Kidney (tissue), 22 donors: ENCODE results near the gene CNBP. TPM values are rescaled to one million over a fixed set of nuclear protein-coding genes. Genes with fewer than 3 reads are reported as not detected.

ENCODE experiments used
- DNase-seq, 5 donors: peaks; one replicate each; pipeline ENCODE4 v3.0.0-alpha.2; 2013 to 2020
- FAIRE-seq: peaks from 2 replicates; lab custom pipeline; 2012; peaks lifted over from hg19 to GRCh38; lab: Jason Lieb, UNC
- H3K27ac ChIP-seq, 2 donors: one replicate each; pipeline ENCODE4 v1.7.0; 2013; ENCODE audit warnings: low read depth in 2 of 2, low read length in 2 of 2, inconsistent platforms in 1 of 2
- H3K27me3 ChIP-seq: one replicate; pipeline ENCODE4 v1.7.1; 2013; ENCODE audit warnings: low read length, inconsistent platforms; ENCODE audit not compliant: control insufficient read depth, insufficient read depth
- H3K36me3 ChIP-seq, 3 donors: one replicate each; pipeline versions ENCODE4 v1.7.0 to v1.7.1; 2013; ENCODE audit warnings: low read length in 3 of 3, control low read depth in 1 of 3, inconsistent platforms in 1 of 3; ENCODE audit not compliant: insufficient read depth in 3 of 3, control insufficient read depth in 2 of 3
- H3K4me1 ChIP-seq, 3 donors: one replicate each; pipeline versions ENCODE4 v1.7.0 to v1.7.1; 2013; ENCODE audit warnings: low read length in 3 of 3, inconsistent platforms in 1 of 3, low read depth in 1 of 3; ENCODE audit not compliant: control insufficient read depth in 2 of 3, insufficient read depth in 2 of 3
- H3K4me3 ChIP-seq, 3 donors: one replicate each; pipeline versions ENCODE4 v1.7.0 to v1.8.1; 2013; ENCODE audit warnings: low read length in 3 of 3, control low read depth in 1 of 3, inconsistent platforms in 1 of 3
- H3K9ac ChIP-seq, 3 donors: one replicate each; pipeline versions ENCODE4 v1.7.0 to v1.7.1; 2013; ENCODE audit warnings: low read length in 3 of 3, control low read depth in 1 of 3, inconsistent platforms in 1 of 3
- H3K9me3 ChIP-seq, 3 donors: one replicate each; pipeline versions ENCODE4 v1.7.0 to v1.7.1; 2013; ENCODE audit warnings: low read length in 3 of 3, control low read depth in 1 of 3, inconsistent platforms in 1 of 3; ENCODE audit not compliant: control insufficient read depth in 2 of 3, insufficient read depth in 1 of 3
- CTCF ChIP-seq: IDR thresholded peaks from 3 replicates; pipeline ENCODE4 v1.5.1; 2012; ENCODE audit warnings: mild to moderate bottlenecking, moderate library complexity, borderline replicate concordance; ENCODE audit not compliant: insufficient read depth; ENCODE audit errors: extremely low read depth
- intact Hi-C: fragments of 100-400 bp; cut with DNase I; formaldehyde crosslinking; loops from one replicate; pipeline ENCODE4 v1.11.1; 2022
- long read RNA-seq, 10 donors: library from polyadenylated mRNA in 1 of 10; unstranded in 1 of 10; transcript quantifications; one replicate each; pipeline ENCODE4 v2.0.0 and lab custom pipeline, GENCODE V29; 2021 to 2026
- polyA plus RNA-seq: library from polyadenylated mRNA; stranded (reverse); fragments of 350-450 nt; fragmentation: Illumina TruSeq; extraction: RNeasy Lipid Tissue Mini Kit (QIAGEN cat#74804); gene quantifications from one replicate; pipeline ENCODE4 v1.2.3, GENCODE V29; 2014; ENCODE audit warnings: low read depth, low replicate concordance; ENCODE audit not compliant: insufficient read depth
- total RNA-seq: library from RNA; stranded (reverse); fragmentation: NEBNext Ultra II Directional; extraction: Animal tissue kit (Norgen Biotek cat#: 25700); gene quantifications from one replicate; pipeline ENCODE4 v1.2.1, GENCODE V29; 2021
- donor health status: control.
- donor health status: control.
- donor health status: control.
- donor health status: control.
- donor health status: control.
- donor health status: DM: yes; HTN: yes; CAD: no.
- donor health status: Normal renal cell carcinoma (clear cell type).

Gene CNBP
- total RNA-seq (309 TPM), polyA plus RNA-seq (267 TPM)
- long read RNA-seq, donor 1, transcript CNBP-207 (5 exons, 1,626 nt) = minor isoform, 44 of 125 reads
- long read RNA-seq, donor 1, transcript CNBP-204 (5 exons, 1,641 nt) = minor isoform, 10 of 125 reads
- long read RNA-seq, donor 1, transcript CNBP-201 (5 exons, 1,664 nt) = major isoform, 47 of 125 reads
- long read RNA-seq, donor 1, partial matches to known transcripts = 9 of 125 reads
- long read RNA-seq, donor 1, other reads (novel, unspliced or antisense) = 9 of 125 reads
- long read RNA-seq, donor 2, transcript CNBP-201 (5 exons, 1,664 nt) = major isoform, 59 of 157 reads
- long read RNA-seq, donor 2, transcript CNBP-207 (5 exons, 1,626 nt) = minor isoform, 55 of 157 reads
- long read RNA-seq, donor 2, transcript CNBP-204 (5 exons, 1,641 nt) = minor isoform, 12 of 157 reads
- long read RNA-seq, donor 2, partial matches to known transcripts = 0 of 157 reads
- long read RNA-seq, donor 2, other reads (novel, unspliced or antisense) = 24 of 157 reads
- long read RNA-seq, donor 3, transcript CNBP-207 (5 exons, 1,626 nt) = minor isoform, 66 of 189 reads
- long read RNA-seq, donor 3, transcript CNBP-204 (5 exons, 1,641 nt) = minor isoform, 24 of 189 reads
- long read RNA-seq, donor 3, transcript CNBP-209 (2 exons, 641 nt) = minor isoform, 7 of 189 reads
- long read RNA-seq, donor 3, transcript CNBP-201 (5 exons, 1,664 nt) = major isoform, 69 of 189 reads
- long read RNA-seq, donor 3, partial matches to known transcripts = 6 of 189 reads
- long read RNA-seq, donor 3, other reads (novel, unspliced or antisense) = 10 of 189 reads
- long read RNA-seq, donor 4, transcript CNBP-207 (5 exons, 1,626 nt) = minor isoform, 31 of 147 reads
- long read RNA-seq, donor 4, transcript CNBP-204 (5 exons, 1,641 nt) = minor isoform, 18 of 147 reads
- long read RNA-seq, donor 4, transcript CNBP-201 (5 exons, 1,664 nt) = major isoform, 55 of 147 reads
- long read RNA-seq, donor 4, partial matches to known transcripts = 20 of 147 reads
- long read RNA-seq, donor 4, other reads (novel, unspliced or antisense) = 15 of 147 reads
- long read RNA-seq, donor 5, partial matches to known transcripts = 0 of 7 reads
- long read RNA-seq, donor 5, other reads (novel, unspliced or antisense) = 0 of 7 reads
- long read RNA-seq, donor 6, transcript CNBP-201 (5 exons, 1,664 nt) = major isoform, 122 of 319 reads
- long read RNA-seq, donor 6, transcript CNBP-208 (5 exons, 1,549 nt) = minor isoform, 7 of 319 reads
- long read RNA-seq, donor 6, transcript CNBP-207 (5 exons, 1,626 nt) = minor isoform, 94 of 319 reads
- long read RNA-seq, donor 6, transcript CNBP-204 (5 exons, 1,641 nt) = minor isoform, 30 of 319 reads
- long read RNA-seq, donor 6, partial matches to known transcripts = 27 of 319 reads
- long read RNA-seq, donor 6, other reads (novel, unspliced or antisense) = 31 of 319 reads
- long read RNA-seq, donor 7, transcript CNBP-201 (5 exons, 1,664 nt) = major isoform, 110 of 326 reads
- long read RNA-seq, donor 7, transcript CNBP-204 (5 exons, 1,641 nt) = minor isoform, 30 of 326 reads
- long read RNA-seq, donor 7, transcript CNBP-207 (5 exons, 1,626 nt) = minor isoform, 84 of 326 reads
- long read RNA-seq, donor 7, partial matches to known transcripts = 5 of 326 reads
- long read RNA-seq, donor 7, other reads (novel, unspliced or antisense) = 87 of 326 reads
- long read RNA-seq, donor 8, transcript CNBP-204 (5 exons, 1,641 nt) = minor isoform, 17 of 168 reads
- long read RNA-seq, donor 8, transcript CNBP-201 (5 exons, 1,664 nt) = major isoform, 62 of 168 reads
- long read RNA-seq, donor 8, transcript CNBP-207 (5 exons, 1,626 nt) = minor isoform, 55 of 168 reads
- long read RNA-seq, donor 8, partial matches to known transcripts = 7 of 168 reads
- long read RNA-seq, donor 8, other reads (novel, unspliced or antisense) = 20 of 168 reads
- long read RNA-seq, donor 9, transcript CNBP-201 (5 exons, 1,664 nt) = major isoform, 53 of 107 reads
- long read RNA-seq, donor 9, transcript CNBP-204 (5 exons, 1,641 nt) = minor isoform, 6 of 107 reads
- long read RNA-seq, donor 9, transcript CNBP-207 (5 exons, 1,626 nt) = minor isoform, 32 of 107 reads
- long read RNA-seq, donor 9, partial matches to known transcripts = 0 of 107 reads
- long read RNA-seq, donor 9, other reads (novel, unspliced or antisense) = 14 of 107 reads
- long read RNA-seq, donor 10, transcript CNBP-201 (5 exons, 1,664 nt) = minor isoform, 37 of 119 reads
- long read RNA-seq, donor 10, transcript CNBP-207 (5 exons, 1,626 nt) = major isoform, 38 of 119 reads
- long read RNA-seq, donor 10, transcript CNBP-204 (5 exons, 1,641 nt) = minor isoform, 10 of 119 reads
- long read RNA-seq, donor 10, partial matches to known transcripts = 17 of 119 reads
- long read RNA-seq, donor 10, other reads (novel, unspliced or antisense) = 8 of 119 reads

- H3K27ac ChIP-seq = peak within 1 kb of the TSS; percentile 98
- FAIRE-seq = no peak
- intact Hi-C loops = no loop called here
- no peak for TF ChIP-seq CTCF
- DNase-seq = peak; percentile 94 to 98 (median 98)
- H3K4me1 ChIP-seq = peaks cover 0 to 17% (median 4%) of the 10 kb centered on the region in 3 donors
- H3K9me3 ChIP-seq = no peaks in the 10 kb centered on the region
- peak within 1 kb of the TSS; percentile 73 to 93 (median 87) for H3K4me3 ChIP-seq
- H3K9ac ChIP-seq = peak within 1 kb of the TSS; percentile 78 to 100 (median 97)
- H3K27me3 ChIP-seq = no peaks in the 10 kb centered on the region
- H3K36me3 ChIP-seq = no peaks in the 10 kb centered on the region
Observed at GRCh38 chr3:129183569-129184395, at the start of gene CNBP. TSS of gene CNBP (minus strand) at chr3:129183896. CDS start at chr3:129171757, 12,139 bp downstream.

- H3K4me3 ChIP-seq = no peak overlapping the region
- H3K9ac ChIP-seq = no peak overlapping the region
- H3K36me3 ChIP-seq = no peaks in the 10 kb centered on the region
- intact Hi-C loops = no loop called here
- DNase-seq (no peak), FAIRE-seq (no peak)
- peaks cover 0 to 6% (median 0%) of the 10 kb centered on the region in 3 donors for H3K4me1 ChIP-seq
- H3K27ac ChIP-seq = no peak overlapping the region
- no peaks in the 10 kb centered on the region for H3K9me3 ChIP-seq
- no peak for TF ChIP-seq CTCF
- H3K27me3 ChIP-seq = no peaks in the 10 kb centered on the region
Observed at GRCh38 chr3:129231331-129232119, 47.8 kb upstream of the CNBP start.
